Measurements from ENCODE around the gene SORCS2. TPM values are rescaled to one million over a fixed set of nuclear protein-coding genes. Genes with fewer than 3 reads are reported as not detected.

SORCS2 gene
- total RNA-seq, 1 donor from 2014 or later, result under 0.01 TPM

- no peak for DNase-seq (ENCODE audit: low read depth in 2 of 2)
Measured at GRCh38 chr4:7425591-7426468, 233.5 kb downstream of the SORCS2 start.

- no peak for DNase-seq (ENCODE audit: low read depth in 2 of 2)
Measured at GRCh38 chr4:7426525-7427171, 234.3 kb downstream of the SORCS2 start.

DNA sequence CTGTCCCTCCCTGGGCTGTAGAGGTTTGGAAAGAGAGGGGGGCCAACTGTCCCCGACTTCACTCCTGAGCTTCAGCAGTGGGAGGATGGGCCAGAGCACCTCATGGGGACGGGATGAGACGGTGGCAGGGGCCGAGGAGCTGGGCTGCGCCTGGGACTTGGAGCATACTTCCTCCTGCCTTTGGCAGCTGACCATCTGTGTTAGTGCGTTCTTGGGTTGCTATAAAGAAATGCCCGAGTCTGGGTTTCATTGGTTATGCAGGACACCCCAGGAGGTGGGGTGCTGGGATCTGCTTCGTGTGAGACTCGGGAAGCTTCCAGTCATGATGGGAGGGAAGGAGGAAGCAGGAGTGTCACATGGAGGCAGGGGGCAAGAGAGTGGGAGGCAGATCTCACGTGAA is 235.0 kb downstream of the SORCS2 start:
- no peak for DNase-seq (ENCODE audit: low read depth in 2 of 2)

DNA sequence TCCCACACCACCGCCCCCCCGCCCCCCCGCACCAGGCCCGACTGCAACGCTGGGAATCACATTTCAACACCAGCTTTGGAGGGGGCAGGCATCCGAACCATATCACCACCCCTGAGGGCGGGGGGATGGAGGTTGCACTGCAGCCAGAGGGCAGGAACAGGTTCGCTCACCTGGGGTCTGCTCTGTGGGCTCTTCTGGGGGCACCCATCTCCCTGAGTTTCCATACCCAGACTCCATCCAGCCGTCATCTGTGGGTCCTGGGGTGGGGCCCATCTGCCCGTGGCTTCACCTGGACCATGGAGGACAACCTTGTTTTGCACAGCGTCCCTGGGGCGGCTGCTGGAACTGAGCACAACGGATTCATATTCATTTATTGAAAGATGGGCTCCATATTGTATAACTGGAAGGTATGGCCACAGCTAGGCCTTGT is 235.5 kb downstream of the SORCS2 start:
- no peak for DNase-seq (ENCODE audit: low read depth in 2 of 2)

GRCh38 chr4:7428261-7429068 is 236.1 kb downstream of the SORCS2 start:
- DNase-seq (ENCODE audit: low read depth in 2 of 2), result no peak

DNA sequence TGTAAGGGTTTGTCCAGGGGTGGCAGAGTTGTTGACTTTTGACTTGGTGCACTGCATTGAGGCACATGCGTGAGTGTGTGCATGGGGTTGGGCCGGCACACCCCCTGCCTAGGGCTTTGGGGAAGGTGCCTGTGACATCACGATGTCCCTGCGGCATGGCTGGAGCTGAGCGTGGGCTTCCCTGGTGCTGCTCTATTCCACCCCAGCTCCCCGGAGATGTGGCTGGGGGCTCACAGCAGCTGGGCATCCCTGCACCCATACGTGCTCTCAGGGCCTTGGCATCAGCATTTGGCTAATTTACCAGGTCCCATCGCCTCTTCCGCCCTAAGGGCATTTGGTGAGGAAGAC is 236.7 kb downstream of the SORCS2 start:
- no peak for DNase-seq (ENCODE audit: low read depth in 2 of 2)

DNA sequence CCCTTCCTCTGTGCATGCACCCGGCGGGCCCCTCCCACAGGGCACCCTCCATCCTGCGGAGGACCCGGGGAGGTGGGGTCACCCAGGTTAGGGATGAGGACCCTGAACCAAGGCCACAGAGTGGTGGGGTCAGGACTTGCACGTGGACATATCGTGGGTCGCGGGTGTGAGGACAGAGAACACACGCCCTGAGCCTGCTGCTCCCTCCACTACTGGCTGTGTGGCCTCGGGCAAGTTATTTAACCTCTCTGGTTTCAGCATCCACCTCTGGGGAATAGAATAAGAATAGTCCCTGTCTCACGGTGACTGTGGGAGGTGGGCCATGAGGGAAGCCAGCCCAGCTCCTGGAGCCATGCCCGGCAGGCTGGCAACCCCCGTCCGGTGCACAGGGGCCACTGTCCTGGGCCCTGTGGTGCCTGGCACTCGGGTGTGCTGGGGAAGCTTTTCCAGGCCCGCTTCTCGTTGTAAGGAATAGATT is 237.3 kb downstream of the SORCS2 start:
- DNase-seq (ENCODE audit: low read depth in 2 of 2), result no peak

GRCh38 chr4:7430368-7430964 is 238.1 kb downstream of the SORCS2 start:
- DNase-seq (ENCODE audit: low read depth in 2 of 2), result no peak

DNA sequence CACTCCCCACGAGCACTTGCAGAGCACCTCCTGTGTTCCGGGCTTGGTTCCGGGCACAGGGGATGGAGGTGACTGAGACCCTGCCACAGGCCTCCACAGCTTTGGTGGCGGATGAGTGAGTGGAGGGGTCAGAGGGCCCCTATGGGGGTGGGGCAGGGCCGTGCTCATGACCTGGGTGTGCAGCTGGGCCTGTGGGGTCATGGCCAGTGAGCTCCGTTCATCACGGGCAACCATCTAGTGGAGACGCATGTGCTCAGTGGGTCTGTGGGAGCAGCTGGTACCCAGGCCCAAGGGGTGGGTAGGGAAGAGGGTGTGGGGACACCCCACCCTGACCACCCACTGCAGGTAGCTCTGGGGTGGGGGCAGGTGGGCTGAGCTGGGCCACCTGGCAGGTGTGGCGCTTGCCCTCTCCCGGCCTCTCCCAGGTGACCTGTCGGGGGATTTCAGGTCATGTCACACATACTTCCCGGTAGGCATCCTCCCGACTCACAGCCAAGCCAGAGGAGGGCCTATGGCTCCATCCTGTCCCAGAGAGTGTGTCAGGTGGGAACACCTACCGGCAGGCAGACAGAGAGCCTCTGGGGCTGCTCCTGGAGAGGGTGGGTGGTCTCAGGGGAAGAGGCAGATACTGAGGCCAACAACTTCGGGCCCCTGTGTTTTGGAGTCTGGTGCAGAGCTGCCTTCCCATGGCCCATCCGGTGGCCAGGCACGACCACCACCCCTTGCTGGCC is 238.8 kb downstream of the SORCS2 start:
- no peak for DNase-seq (ENCODE audit: low read depth in 2 of 2)

DNA sequence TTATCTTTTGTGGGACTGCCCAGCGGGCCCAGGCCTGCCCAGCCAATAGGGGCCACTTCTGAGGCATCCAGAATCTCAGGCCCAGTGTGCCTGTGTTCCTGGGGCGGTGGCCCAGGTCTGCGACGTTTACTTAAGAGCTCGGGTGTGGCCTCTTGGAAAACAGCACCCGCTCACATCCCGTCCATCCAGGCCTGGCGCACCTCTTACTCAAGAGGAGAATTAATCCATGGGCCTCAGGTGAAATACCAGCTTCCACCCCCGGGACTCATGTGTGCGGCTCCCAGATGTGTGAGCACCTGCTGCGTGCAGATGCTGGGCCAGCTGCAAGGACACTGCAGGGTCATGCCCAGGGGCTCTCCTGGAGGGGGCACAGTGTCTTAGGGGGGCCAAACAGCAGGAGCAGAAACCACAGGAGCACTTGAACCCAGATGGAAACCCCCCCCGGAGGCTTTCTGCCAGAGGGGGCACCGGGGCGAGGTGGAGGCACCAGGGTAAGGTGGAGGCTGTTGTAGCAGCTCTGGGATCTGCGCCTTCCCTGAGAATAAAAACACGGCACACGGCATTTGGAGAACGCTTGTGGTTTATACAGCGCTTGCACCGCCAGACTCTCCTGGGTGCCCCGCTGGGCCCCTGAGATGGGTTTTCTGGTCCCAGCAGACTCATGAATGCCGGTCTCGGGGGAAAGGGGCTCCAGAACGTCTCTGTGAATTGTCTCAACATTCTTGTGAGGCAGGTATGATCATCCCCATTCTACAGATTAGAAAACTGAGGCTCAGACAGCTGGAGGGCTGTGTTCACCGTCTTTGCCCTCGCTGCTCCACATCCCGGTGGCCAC is 239.6 kb downstream of the SORCS2 start:
- no peak for DNase-seq (ENCODE audit: low read depth in 2 of 2)

GRCh38 chr4:7432531-7433375 is 240.4 kb downstream of the SORCS2 start:
- no peak for DNase-seq (ENCODE audit: low read depth in 2 of 2)

GRCh38 chr4:7433376-7434140 is 241.2 kb downstream of the SORCS2 start:
- DNase-seq (ENCODE audit: low read depth in 2 of 2), result no peak

DNA sequence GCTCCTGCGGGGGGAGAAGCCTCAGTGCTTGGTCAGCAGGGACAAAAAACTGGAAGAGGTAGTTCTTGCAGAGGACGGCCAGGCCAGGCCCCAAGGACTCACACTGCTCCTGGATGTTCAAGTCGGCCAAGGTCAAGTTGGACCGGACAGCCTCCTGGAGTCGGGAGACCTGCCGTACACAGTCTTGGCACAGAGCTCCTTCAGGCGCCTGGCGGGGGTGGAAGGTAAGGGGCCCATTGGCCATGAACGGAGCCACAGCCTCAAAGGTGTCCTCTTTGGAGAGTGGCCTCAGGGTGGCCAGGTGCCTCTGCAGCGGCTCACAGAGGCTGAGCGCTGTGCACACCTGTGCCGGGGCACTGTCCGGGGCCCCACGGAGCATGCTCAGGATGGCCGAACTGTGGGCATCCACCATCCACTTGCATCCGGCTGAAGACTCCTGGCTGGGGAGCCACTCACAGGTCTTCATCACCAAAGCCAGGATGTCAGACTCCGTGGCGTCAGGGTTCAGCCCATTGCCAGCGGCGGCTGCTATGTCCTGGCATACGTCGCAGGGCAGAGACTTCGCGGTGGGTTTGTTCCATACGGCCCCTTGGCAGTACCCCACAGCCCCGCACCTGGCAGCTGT is 241.9 kb downstream of the SORCS2 start:
- DNase-seq (ENCODE audit: low read depth in 2 of 2), result no peak

GRCh38 chr4:7434766-7435150 is 242.4 kb downstream of the SORCS2 start, which contains the start of gene PSAPL1:
Gene PSAPL1, minus strand, starts transcription at chr4:7434930. Its CDS starts 51 bp downstream, at chr4:7434879.
- no peak for DNase-seq (ENCODE audit: low read depth in 2 of 2)

GRCh38 chr4:7435471-7436061 is 243.2 kb downstream of the SORCS2 start:
- no peak for DNase-seq (ENCODE audit: low read depth in 2 of 2)

DNA sequence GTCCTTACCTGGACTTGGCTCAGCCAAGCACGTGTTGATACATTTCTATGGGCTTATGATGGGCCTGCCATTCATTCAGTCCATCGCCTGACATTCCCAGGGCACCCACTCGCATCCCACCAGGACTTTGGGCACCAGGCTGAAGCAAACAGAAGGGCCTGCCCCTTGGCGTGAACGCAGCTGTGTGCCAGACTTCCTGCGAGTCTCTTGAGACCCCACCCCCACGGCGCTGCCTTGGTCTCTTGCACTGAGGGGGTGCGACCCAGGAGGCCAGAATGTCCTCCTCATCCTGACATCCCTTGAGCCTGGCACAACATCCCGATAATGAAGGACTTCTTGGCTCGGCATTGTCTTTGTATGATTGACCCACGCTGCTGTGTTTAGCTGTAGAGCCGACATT is 243.9 kb downstream of the SORCS2 start:
- DNase-seq (ENCODE audit: low read depth in 2 of 2), result no peak

- no peak for DNase-seq (ENCODE audit: low read depth in 2 of 2)
Measured at GRCh38 chr4:7439699-7440098, 247.4 kb downstream of the SORCS2 start.

Measured in dermis microvascular lymphatic vessel endothelial cell (primary cell).